NK-92 treated with Interleukin-12 subunit alpha and Interleukin-12 subunit beta, amount 100 ng/mL, for 24 hours (cell line): ENCODE data around the gene PRDM15.

Source experiments
- DNase-seq: peaks from one replicate; lab custom pipeline; 2025; lab: John Stamatoyannopoulos, UW

The PRDM15 gene, protein sequence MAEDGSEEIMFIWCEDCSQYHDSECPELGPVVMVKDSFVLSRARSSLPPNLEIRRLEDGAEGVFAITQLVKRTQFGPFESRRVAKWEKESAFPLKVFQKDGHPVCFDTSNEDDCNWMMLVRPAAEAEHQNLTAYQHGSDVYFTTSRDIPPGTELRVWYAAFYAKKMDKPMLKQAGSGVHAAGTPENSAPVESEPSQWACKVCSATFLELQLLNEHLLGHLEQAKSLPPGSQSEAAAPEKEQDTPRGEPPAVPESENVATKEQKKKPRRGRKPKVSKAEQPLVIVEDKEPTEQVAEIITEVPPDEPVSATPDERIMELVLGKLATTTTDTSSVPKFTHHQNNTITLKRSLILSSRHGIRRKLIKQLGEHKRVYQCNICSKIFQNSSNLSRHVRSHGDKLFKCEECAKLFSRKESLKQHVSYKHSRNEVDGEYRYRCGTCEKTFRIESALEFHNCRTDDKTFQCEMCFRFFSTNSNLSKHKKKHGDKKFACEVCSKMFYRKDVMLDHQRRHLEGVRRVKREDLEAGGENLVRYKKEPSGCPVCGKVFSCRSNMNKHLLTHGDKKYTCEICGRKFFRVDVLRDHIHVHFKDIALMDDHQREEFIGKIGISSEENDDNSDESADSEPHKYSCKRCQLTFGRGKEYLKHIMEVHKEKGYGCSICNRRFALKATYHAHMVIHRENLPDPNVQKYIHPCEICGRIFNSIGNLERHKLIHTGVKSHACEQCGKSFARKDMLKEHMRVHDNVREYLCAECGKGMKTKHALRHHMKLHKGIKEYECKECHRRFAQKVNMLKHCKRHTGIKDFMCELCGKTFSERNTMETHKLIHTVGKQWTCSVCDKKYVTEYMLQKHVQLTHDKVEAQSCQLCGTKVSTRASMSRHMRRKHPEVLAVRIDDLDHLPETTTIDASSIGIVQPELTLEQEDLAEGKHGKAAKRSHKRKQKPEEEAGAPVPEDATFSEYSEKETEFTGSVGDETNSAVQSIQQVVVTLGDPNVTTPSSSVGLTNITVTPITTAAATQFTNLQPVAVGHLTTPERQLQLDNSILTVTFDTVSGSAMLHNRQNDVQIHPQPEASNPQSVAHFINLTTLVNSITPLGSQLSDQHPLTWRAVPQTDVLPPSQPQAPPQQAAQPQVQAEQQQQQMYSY

GRCh38 chr21:41879190-41879998, at the start of gene PRDM15:
TSS of gene PRDM15 (minus strand) at chr21:41879344. CDS start at chr21:41860363, 18,981 bp downstream.
- peak; percentile 74 for DNase-seq

GRCh38 chr21:41928621-41929220, 49.6 kb upstream of the PRDM15 start:
- no peak for DNase-seq

DNA sequence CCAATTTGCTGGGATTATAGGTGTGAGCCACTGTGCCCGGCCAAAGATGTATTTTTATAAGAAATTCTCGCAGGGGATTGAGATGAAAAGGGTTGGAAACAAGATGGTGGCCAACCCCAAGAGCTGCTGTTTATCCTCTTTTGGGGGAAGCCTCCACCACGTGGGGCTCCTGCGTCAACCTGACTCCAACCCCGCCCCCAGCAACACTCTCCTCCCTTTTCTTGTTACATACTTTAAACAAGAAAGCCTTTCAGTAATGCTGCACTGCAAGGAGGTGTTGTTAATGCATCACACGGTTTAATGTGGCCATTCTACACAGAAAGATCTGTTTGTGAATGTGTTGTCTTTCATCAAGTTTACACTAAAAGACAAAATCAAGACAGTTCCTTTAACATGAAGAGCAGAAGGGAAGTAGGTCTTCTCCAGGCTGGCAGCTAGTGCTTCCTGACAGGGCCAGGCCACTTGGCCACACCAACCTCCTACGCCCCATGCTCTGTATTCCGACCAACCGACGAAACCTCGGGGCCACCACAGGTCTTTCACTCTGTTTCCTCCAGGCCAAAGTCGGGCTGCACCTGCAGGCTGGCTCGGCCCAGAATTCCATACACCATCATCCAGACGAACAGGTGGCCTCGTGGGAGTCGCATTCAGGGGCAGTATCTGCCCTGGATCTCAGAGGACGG, 48.7 kb upstream of the PRDM15 start:
- DNase-seq, result no peak

DNA sequence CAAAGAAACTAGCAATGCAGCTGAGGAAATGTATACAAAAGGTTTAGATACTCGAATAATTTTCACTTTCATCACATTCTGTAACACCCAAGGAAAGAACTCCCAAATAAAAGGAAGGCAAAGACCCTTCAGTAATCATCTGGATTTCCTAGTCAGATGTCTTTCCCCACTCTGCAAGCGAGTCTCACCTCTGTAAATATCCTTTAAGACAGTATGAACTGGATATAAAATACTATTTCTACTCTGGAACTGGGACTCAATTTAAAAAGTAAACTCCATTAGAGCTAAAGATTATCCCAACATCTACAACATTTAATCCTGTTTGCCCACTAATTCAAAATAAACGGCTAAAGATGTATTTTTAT, 47.6 kb upstream of the PRDM15 start:
- no peak for DNase-seq

GRCh38 chr21:41926117-41926806, 47.1 kb upstream of the PRDM15 start:
- DNase-seq, result no peak

GRCh38 chr21:41925767-41926116, 46.6 kb upstream of the PRDM15 start:
- no peak for DNase-seq

DNA sequence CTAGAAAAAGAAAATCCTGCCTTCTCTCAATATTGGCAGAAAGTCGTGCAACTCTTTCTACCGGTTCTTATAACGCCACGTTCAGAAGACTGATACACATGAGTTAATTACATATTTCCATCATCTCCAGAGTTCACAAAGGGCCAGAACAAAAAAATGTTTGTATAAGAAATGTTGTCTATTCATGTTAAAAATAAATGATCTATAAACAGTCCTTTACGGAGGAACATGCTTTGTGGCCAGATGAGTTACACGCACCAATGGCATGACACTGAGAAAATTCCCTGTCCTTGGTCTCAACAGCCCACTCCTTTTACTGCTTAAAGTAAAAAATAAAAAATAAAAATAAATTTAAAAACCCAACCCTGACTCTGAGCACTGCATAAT, 45.2 kb upstream of the PRDM15 start:
- no peak for DNase-seq

DNA sequence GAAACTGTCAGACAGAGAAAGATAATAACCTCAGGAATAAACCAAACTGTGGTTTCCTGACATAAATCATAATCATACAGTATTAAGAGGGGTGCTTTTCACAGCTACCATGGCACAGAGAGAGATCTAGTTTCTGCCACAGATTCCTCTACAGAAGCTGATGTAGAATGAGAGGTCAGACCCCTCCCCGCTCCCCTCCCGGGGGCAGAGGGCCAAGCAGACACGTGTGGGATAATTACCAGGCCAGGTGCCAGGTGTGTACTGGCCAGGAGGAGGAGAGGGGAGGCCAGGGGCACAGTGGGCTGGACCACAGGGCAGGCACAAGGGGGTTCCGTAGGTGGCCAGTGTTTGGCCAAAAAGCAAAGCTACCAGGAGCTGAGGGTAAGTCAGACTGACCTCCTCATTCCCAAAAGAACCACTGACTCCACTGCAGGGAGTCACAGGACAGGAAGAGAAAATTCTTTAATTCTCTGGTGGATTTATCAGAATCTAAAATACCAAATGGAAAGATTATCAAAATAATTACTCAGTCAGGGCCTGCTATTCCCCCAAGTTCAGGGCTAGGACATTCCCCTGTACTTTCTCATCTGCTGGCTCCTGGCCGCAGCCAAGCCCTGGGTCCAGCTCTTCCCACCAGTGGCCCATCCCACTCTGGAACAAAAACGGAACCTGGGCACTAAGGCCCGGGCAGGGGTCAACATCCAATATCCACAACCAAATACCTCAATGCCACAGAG, 44.7 kb upstream of the PRDM15 start:
- no peak for DNase-seq

DNA sequence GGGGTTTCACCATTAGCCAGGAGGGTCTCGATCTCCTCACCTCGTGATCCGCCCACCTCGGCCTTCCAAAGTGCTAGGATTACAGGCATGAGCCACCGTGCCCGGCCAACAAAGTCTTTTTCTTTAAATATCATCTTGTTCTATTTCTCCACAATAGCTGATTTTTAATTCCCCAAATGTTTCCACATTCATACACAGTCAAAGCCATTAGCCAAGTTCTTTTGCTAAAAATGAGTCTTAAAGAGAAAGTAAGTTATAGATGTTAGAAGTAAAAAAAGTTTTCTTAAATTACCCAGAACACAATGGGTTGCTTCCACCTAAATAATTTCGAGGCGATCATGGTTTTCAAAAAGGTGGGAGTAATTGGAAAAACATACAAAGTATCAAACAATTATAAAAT, 44.0 kb upstream of the PRDM15 start:
- DNase-seq, result no peak

DNA sequence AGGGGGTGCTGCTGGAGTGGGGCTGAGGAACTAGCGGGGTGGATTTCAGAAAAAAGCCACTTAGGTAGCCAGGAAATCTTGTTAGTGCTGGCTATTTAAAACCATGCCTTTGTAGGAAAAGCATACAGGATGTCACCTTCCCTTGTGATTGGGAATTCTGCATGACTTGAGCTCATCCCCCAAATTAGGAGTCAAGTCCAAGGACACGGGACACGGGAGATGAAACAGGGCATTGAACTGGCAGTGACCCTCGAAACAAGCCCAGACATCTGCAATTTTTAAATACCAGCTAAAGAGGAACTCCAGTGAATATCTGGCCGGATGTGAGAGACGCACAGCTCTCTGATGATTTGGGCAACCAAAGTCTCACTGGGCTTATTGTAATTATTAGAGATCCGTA, 41.9 kb upstream of the PRDM15 start:
- DNase-seq, result no peak

DNA sequence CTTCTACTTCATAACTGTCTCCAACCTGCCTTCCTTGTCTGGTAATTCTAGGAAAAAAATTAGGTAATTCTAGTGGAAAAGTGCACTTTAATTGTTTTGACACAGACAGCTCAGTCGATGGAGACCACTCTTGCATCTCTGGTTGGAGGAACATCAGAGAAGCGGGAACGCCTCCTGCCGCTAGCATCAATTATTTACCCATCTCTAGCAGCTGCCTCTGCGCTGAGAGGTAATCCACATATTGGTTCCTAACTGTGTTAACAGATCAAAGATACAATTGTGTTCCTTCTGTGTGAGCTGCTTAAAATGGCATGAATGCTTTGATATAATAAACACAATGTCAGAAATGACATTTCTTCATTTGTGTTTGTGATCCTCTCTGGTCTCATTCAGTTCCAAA, 41.3 kb upstream of the PRDM15 start:
- no peak for DNase-seq

- no peak for DNase-seq
Observed at GRCh38 chr21:41919666-41920398, 40.7 kb upstream of the PRDM15 start.

DNA sequence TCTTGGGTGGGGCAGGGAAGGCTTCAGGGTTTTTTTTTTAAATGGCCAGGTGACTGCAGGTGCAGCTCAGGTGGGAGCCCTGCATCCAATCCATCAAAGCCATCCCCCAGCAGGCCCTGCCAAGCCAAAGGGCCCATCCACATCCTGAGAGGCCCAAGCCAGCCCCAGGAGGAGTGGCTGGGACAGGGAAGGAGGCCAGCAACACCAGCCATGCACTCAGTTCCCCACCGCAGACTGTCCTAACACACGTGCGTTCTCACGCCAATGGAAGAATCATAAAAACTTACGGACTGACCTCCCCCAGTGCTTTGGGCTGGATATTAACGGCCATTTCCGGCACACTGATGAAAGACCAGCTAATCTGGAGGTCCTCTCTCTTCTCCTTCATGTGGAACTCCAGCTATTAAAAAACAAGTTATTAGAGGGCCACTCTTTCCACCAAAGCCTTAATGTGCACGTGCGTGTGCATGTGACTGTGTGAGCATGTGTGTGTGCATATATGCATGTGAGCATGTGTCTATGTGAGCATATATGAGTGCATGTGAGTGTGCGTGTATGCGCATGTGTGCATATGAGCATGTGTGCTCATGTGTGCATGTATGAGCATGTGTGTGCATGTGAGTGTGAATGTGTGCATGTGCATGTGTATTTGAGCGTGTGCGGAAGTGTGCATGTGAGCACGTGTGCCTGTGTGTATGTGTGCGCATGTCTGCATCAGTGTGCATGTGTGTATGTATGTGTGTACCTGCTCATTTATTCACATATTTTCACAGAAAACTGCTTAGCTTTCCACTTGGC, 39.6 kb upstream of the PRDM15 start:
- no peak for DNase-seq

- DNase-seq, result no peak
Observed at GRCh38 chr21:41917531-41917930, 38.4 kb upstream of the PRDM15 start.

DNA sequence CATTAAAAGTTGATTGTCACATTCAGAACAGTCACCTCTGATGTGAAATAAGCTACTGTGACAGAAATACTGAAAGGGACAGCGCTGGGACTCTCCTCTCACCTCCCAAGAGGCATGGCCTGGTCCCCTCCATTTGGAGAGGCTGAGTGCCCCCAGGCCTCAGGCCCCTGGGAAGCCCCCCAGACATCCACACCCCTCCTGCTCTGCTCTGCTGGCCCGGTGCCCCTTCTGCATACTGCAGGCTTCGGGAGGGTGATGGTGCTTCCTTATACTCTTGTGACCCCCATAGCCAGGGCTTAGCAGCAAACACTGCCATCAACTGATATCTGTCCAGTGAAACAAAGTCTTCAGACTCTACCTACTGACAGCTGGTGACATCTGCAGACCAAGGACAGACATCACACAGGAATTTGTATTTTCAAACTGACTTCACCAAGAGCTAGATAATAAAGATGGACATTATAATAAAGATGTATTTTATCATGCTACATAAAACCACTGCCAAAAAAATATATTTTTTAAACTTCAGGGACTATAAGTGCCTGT, 37.8 kb upstream of the PRDM15 start:
- no peak for DNase-seq

- DNase-seq, result no peak
Observed at GRCh38 chr21:41914965-41915364, 35.8 kb upstream of the PRDM15 start.

DNA sequence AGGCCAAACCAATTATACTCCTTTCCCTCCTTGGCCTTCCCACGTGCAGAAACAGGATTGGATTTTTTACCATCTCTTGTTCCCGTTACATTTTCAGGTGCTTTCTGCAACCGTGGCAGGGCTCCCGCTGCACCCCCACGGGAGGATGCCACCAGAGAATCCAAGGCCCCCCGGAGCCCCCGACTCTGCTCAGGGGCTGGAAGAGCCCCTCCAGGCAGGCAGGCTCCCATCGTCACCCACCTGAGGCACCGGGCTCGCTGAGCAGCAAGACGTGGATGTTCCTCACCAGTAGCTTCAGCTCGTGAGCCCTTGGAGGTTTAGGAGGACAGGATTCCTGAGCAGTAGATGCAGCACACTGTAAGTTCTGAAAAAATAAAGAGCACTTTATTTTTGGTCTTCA, 35.2 kb upstream of the PRDM15 start:
- DNase-seq, result no peak

GRCh38 chr21:41913230-41913629, 34.1 kb upstream of the PRDM15 start:
- DNase-seq, result no peak
